OCI-LY1 (cell line): ENCODE data around the gene ATP6AP1.

Source experiments
- EZH2 ChIP-seq: fragments of 200-600 bp; sonication (generic), shearing (Covaris generic); IDR thresholded peaks from 2 replicates; pipeline ENCODE4 v1.8.0; 2017; ENCODE audit warnings: borderline replicate concordance, mixed run types, mild to moderate bottlenecking, antibody characterized with exemption, low read length, moderate library complexity, mixed read lengths
- TF ChIP-seq, protein P1 (sequence below): fragments of 200-600 bp; sonication (generic), shearing (Covaris generic); IDR thresholded peaks from 2 replicates; pipeline ENCODE4 v1.5.1; 2017; ENCODE audit warnings: mild to moderate bottlenecking, antibody characterized with exemption, low read length, moderate library complexity, mixed read lengths

GRCh38 chrX:154460326-154460725 is 31.8 kb downstream of the ATP6AP1 start:
- TF ChIP-seq, protein P1, sequence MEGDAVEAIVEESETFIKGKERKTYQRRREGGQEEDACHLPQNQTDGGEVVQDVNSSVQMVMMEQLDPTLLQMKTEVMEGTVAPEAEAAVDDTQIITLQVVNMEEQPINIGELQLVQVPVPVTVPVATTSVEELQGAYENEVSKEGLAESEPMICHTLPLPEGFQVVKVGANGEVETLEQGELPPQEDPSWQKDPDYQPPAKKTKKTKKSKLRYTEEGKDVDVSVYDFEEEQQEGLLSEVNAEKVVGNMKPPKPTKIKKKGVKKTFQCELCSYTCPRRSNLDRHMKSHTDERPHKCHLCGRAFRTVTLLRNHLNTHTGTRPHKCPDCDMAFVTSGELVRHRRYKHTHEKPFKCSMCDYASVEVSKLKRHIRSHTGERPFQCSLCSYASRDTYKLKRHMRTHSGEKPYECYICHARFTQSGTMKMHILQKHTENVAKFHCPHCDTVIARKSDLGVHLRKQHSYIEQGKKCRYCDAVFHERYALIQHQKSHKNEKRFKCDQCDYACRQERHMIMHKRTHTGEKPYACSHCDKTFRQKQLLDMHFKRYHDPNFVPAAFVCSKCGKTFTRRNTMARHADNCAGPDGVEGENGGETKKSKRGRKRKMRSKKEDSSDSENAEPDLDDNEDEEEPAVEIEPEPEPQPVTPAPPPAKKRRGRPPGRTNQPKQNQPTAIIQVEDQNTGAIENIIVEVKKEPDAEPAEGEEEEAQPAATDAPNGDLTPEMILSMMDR = no peak
- TF ChIP-seq EZH2 = no peak
